Adrenal gland (tissue), 12 donors: ENCODE results near the gene SULT1B1. TPM values are rescaled to one million over a fixed set of nuclear protein-coding genes. Genes with fewer than 3 reads are reported as not detected.

Experiments used
- DNase-seq, 7 donors: peaks; one replicate each; pipeline ENCODE4 v3.0.0-alpha.2; 2019 to 2020
- H3K27ac ChIP-seq, 5 donors: fragments of 200-600 bp; sonication (generic) in 4 of 5; 1 replicate in 3 of 5; 2 replicates in 2 of 5; pipeline versions ENCODE4 v1.5.1 to v1.8.0; 2016 to 2020; ENCODE audit warnings: mild to moderate bottlenecking in 1 of 5
- H3K27me3 ChIP-seq: fragments of 200-600 bp; 2 replicates; pipeline ENCODE4 v1.8.0; 2021
- H3K36me3 ChIP-seq, 2 donors: fragments of 200-600 bp; replicated peaks in 1 of 2; 1 replicate in 1 of 2; 2 replicates in 1 of 2; pipeline versions ENCODE4 v1.5.1 to v1.8.0; 2018 to 2022
- H3K4me1 ChIP-seq, 2 donors: fragments of 200-600 bp; replicated peaks in 1 of 2; 1 replicate in 1 of 2; 2 replicates in 1 of 2; pipeline versions ENCODE4 v1.5.1 to v1.8.0; 2018 to 2021
- H3K4me3 ChIP-seq, 4 donors: fragments of 200-600 bp; sonication (generic) in 3 of 4; one replicate each; pipeline ENCODE4 v1.5.1; 2016 to 2018
- H3K9me3 ChIP-seq, 3 donors: fragments of 200-600 bp; sonication (generic) in 1 of 3; replicated peaks in 1 of 3; 1 replicate in 2 of 3; 2 replicates in 1 of 3; pipeline versions ENCODE4 v1.5.1 to v1.8.0; 2016 to 2021
- CTCF ChIP-seq, 6 experiments: fragments of 450-650 bp in 4 of 6; fragments of 200-600 bp in 2 of 6; sonication (generic) in 1 of 6; IDR thresholded peaks; 1 replicate in 5 of 6; 2 replicates in 1 of 6; pipeline versions ENCODE4 v1.5.1 to v1.8.0; 2016 to 2021; ENCODE audit warnings: antibody characterized with exemption in 6 of 6, mild to moderate bottlenecking in 2 of 6, moderate library complexity in 1 of 6
- POLR2A ChIP-seq, 2 donors: fragments of 450-650 bp; IDR thresholded peaks; one replicate each; pipeline ENCODE4 v1.6.1; 2017; ENCODE audit warnings: antibody characterized with exemption in 2 of 2, mild to moderate bottlenecking in 2 of 2, moderate library complexity in 1 of 2
- WGBS, 4 donors: extraction: QIAGEN DNeasy Blood & Tissue Kit in 2 of 4; methylation state at CpG; one replicate each; pipeline versions ENCODE4 v1.1.5 to v1.1.7; 2013 to 2017; 5-methylcytosine and 5-hydroxymethylcytosine counted together
- intact Hi-C, 2 donors: fragments of 100-400 bp; cut with DNase I; formaldehyde crosslinking; loops; one replicate each; pipeline versions ENCODE4 v1.14.1 to v1.15.0; 2022 to 2023
- polyA plus RNA-seq, 3 donors: library from polyadenylated mRNA; stranded (reverse); fragments of 200-250 nt in 2 of 3; fragments of 350-450 nt in 1 of 3; fragmentation: Illumina TruSeq in 1 of 3; extraction: RNeasy Lipid Tissue Mini Kit (QIAGEN cat#74804) in 1 of 3; gene quantifications; one replicate each; pipeline ENCODE4 v1.2.3, GENCODE V29; 2013 to 2014
- total RNA-seq, 9 donors: library from RNA; depleted of rRNA in 4 of 9; stranded (reverse); fragments of >200 nt in 4 of 9; fragments of 120-200 nt in 1 of 9; fragmentation: NEBNext Ultra II Directional in 1 of 9; extraction: Animal tissue kit (Norgen Biotek cat#: 25700) in 1 of 9; gene quantifications; one replicate each; pipeline versions ENCODE4 v1.1.0 to v1.2.4, GENCODE V29; 2013 to 2023
- donor health status: healthy with polysubstance abuse.
- donor health status: Bipolar disorder and iron deficiency.
- donor health status: DM: yes; HTN: yes; CAD: no.
- donor health status: DM: no; HTN: no; CAD: no.
- donor health status: DM: no; HTN: no; CAD: no.
- donor health status: DM: yes; HTN: yes; CAD: no.

Gene SULT1B1
- total and polyA plus RNA-seq, 12 donors, result 0.18 to 2.0 (median 0.38) TPM

GRCh38 chr4:69716654-69717053 lies 43.8 kb downstream of the SULT1B1 start:
- Histone ChIP-seq H3K27me3 (no peaks in the 10 kb centered on the region), H3K4me1 (no peaks in the 10 kb centered on the region), H3K36me3 (no peaks in the 10 kb centered on the region), H3K4me3 (no peak overlapping the region), H3K9me3 (no peaks in the 10 kb centered on the region), H3K27ac (no peak overlapping the region)
- DNase-seq, result no peak
- WGBS, 4 donors, result 77 to 87% (median 80%) methylated on average over 2 of the region's 2 CpGs
- TF ChIP-seq POLR2A (IDR thresholded peaks at IDR 0.05), result no peak
- no peak for TF ChIP-seq CTCF (IDR thresholded peaks at IDR 0.05)
- intact Hi-C loops, result no loop called here

- 64 to 78% (median 68%) methylated on average over 3 to 4 of the region's 4 CpGs for WGBS, 4 donors
- DNase-seq, result no peak
- Histone ChIP-seq H3K36me3 (no peaks in the 10 kb centered on the region), H3K4me1 (no peaks in the 10 kb centered on the region), H3K27me3 (no peaks in the 10 kb centered on the region), H3K9me3 (no peaks in the 10 kb centered on the region), H3K4me3 (no peak overlapping the region), H3K27ac (no peak overlapping the region)
- TF ChIP-seq CTCF (IDR thresholded peaks at IDR 0.05) (no peak), POLR2A (IDR thresholded peaks at IDR 0.05) (no peak)
- intact Hi-C loops, result no loop called here
Observed at GRCh38 chr4:69714086-69714485, 46.3 kb downstream of the SULT1B1 start.

- Histone ChIP-seq H3K4me1 (no peaks in the 10 kb centered on the region), H3K9me3 (no peaks in the 10 kb centered on the region), H3K36me3 (no peaks in the 10 kb centered on the region), H3K27ac (no peak overlapping the region), H3K27me3 (no peaks in the 10 kb centered on the region), H3K4me3 (no peak overlapping the region)
- TF ChIP-seq POLR2A (IDR thresholded peaks at IDR 0.05) (no peak), CTCF (IDR thresholded peaks at IDR 0.05) (no peak)
- WGBS, 4 donors, result 74 to 84% (median 78%) methylated on average over 2 of the region's 2 CpGs
- intact Hi-C loops, result no loop called here
- DNase-seq, result peak in 2 of 7 donors; percentile 23 to 27
Observed at GRCh38 chr4:69713593-69713992, 46.8 kb downstream of the SULT1B1 start.

- no peak for DNase-seq
- no peak overlapping the region for H3K4me3 ChIP-seq
- no peaks in the 10 kb centered on the region for H3K36me3 ChIP-seq
- no peak overlapping the region for H3K27ac ChIP-seq
- H3K27me3 ChIP-seq, result no peaks in the 10 kb centered on the region
- H3K4me1 ChIP-seq, result no peaks in the 10 kb centered on the region
- intact Hi-C loops, result no loop called here
- WGBS, 4 donors, result 55 to 75% (median 65%) methylated on average over 2 of the region's 2 CpGs
- TF ChIP-seq POLR2A (IDR thresholded peaks at IDR 0.05) (no peak), CTCF (IDR thresholded peaks at IDR 0.05) (no peak)
- H3K9me3 ChIP-seq, result no peaks in the 10 kb centered on the region
Observed at GRCh38 chr4:69710580-69710979, 49.8 kb downstream of the SULT1B1 start.
